HCT116 (cell line): ENCODE data around the gene SYNE2.

Source experiments
- EZH2phosphoT487 ChIP-seq: fragments of 200-600 bp; IDR thresholded peaks from 2 replicates; pipeline ENCODE4 v1.6.1; 2018; ENCODE audit warnings: antibody characterized with exemption, borderline replicate concordance
- SP1 ChIP-seq: IDR thresholded peaks from 2 replicates; pipeline ENCODE4 v1.6.1; 2012; ENCODE audit warnings: low read depth

DNA sequence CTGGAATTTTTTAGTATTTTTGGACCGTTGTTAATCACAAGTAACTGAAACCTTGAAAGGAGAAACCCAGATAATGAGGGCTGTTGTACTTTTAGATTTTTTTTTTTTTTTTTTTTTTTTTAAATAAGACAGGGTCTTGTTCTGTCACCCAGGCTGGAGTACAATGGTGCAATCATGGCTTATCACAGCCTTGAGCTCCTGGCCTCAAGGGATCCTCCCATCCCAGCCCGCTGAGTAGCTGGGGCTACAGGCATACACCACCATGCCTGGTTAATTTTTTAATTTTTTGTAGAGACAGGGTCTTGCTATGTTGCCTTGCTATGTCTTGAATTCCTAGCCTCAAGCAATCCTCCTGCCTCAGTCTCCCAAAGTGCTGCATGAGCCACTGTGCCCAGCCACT, 211.6 kb downstream of the SYNE2 start:
- no peak for TF ChIP-seq SP1
- TF ChIP-seq EZH2phosphoT487, result no peak
